Measurements from ENCODE around the gene VMP1.

- no peak for TF ChIP-seq EZH2 (IDR thresholded peaks at IDR 0.05; ENCODE audit: insufficient read depth, poor library complexity, severe bottlenecking)
- TF ChIP-seq EZH2phosphoT487 (IDR thresholded peaks at IDR 0.05; ENCODE audit: insufficient read depth, low read depth), result no peak
These were observed 118.3 kb downstream of the VMP1 start for GRCh38 chr17:59825533-59826322.
